Measurements from ENCODE around the gene MRAS. TPM values are rescaled to one million over a fixed set of nuclear protein-coding genes. Genes with fewer than 3 reads are reported as not detected.
"Not testable (repeated sequence)": the region's sequence is repeated elsewhere in the genome, so short reads cannot be mapped to it uniquely, and the experiment has no call there.

The MRAS gene
- total RNA-seq, 1 donor from 2014 or later: not detected

DNA sequence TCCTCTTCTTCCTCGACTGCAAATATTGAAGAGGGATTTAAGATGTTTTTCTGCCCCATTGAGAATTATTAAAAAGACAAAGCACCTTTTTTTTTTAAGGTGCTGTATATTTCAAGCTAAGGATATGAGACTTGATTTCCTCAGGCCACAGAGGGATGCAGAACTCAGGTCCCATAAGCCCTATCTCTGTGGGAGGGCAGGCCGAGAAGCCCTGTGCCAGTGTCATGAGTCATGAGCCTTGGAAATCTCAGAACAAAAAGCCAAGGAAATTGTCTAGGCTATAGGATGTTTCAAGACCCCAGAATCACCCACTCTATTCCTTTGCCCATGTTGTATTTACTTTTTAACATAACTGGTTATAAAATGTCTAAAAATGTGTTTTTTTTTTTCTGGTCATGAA, 93.4 kb downstream of the MRAS start:
- intact Hi-C loops (cut with micrococcal nuclease): no loop called here

DNA sequence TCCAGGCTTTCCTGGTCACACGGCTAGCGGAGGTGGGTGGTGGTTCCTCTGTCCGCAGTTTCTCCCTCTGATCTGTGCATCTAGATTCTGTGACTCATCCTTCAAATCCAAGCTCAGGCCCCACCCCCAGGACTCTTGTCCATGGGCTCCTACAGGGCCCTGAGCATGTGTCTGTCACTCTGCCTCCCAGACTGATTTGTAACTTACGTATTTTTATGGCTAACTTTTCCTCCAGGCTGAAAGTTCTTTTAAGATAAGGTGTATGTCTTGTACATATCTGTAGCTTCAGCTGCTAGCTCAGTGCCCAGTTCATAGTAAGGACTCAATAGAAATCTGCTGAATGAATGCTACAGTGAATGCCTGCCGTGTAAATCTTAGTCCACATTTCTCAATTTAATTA, 94.1 kb downstream of the MRAS start:
- intact Hi-C loops (cut with micrococcal nuclease): no loop called here

GRCh38 chr3:138443091-138443490, 94.7 kb downstream of the MRAS start:
- intact Hi-C loops (cut with micrococcal nuclease): no loop called here

DNA sequence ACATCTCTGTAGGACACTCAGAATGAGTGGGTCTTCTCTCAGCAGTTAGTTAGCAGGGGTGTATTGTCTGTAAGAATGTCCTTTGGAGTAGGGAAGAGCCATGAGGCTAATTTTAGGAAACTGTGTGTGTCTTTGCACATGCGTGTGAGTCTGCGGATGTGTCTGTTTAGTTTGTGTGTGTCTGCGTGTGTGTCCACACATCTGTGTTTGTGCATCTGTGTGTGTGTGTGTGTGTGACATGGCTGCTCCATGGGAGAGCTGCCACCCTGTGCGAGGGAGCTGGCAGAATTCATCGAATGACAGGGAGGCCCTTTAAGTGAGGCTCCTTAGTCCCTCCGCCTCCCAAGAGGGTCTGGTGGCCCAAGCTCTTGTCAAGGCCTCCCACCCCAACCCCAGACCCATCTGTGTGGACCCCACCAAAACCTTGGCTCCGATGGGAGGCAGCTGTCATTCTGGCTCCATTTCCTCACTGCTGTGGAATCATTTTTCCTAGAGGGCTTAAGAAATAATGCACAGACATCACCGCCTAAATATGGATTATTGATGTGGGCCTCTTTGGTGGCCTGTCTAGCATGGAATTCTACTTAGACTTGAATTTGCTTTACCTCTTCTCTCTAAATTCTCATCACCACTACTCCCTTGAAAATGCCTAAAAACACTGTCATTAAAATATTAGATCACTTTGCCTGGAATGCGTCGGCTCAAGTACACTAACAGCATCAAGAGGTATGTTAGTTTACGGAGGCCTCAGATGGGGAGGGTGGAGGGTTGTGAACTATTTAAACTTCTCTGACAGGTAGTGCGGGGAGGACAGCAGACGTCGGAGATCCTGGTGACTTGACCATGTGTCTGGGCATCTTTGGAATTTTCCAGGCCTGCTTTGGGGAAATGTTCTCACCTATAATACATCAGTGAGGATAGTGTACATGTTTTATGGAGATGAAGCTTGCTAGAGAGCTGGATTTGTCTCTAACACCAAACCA, 95.4 kb downstream of the MRAS start:
- intact Hi-C loops (cut with micrococcal nuclease): no loop called here

DNA sequence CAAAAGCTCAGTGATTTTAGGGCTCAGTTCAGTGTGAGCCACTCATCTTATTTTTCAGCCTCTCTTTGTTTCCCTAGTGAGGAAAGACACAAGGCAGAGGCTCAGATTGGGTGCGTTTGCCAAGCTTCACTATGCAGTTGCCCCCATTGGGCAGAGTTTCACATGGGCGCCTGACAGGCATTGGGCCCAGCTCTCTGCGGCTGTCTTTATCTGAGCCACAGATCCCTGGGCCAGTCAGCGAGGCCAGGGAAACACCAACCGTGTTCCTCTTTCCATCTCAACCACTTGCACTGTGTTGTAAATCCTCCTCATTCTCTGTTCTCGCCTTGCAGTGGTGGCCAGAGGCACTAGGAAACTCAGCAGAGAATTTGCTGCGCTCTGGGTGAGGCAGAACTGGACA, 96.9 kb downstream of the MRAS start:
- intact Hi-C loops (cut with micrococcal nuclease): no loop called here

DNA sequence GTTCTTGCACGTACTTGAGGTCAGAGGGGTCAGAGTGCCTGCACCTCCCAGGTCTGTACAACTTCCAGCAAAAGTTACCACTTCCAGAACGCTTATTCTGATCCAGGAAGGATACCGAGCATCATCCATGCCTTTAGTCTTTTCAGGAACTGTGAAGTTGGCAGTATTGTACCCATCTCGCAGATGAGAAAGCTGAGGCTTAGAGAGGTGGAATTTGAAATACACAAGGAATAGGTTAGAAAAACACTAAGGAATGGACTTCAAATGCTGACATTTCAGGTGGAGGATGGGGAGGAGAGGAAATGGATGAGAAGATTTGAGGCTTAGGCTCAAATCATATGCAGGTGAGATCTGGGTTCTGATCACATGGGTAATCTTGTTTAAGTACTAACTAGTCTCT, 97.3 kb downstream of the MRAS start:
- intact Hi-C loops (cut with micrococcal nuclease): no loop called here

DNA sequence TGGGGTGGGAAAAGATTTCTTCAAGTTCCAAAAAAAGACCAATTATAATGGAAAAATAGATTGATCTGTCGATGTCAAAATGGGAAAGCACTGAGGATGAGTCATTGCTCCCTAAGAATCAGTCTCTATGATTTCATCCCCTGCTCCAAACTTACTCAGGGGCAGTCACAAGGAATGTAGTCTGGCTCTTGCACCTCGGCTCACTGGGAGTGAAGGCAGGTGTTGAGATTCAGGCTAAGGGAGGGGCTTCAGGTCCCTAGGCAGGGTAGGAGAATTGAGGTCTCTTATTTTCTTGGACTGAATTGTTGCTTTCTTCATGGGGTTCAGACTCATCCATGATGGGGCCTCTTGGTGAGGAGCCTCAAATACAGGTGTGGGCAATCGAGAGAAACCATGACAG, 100.3 kb downstream of the MRAS start:
- intact Hi-C loops (cut with micrococcal nuclease): no loop called here

- intact Hi-C loops (cut with micrococcal nuclease): no loop called here
Observed at GRCh38 chr3:138449490-138449889, 101.1 kb downstream of the MRAS start.

GRCh38 chr3:138450181-138450580, 101.8 kb downstream of the MRAS start:
- intact Hi-C loops (cut with micrococcal nuclease): no loop called here

GRCh38 chr3:138450704-138451424, 102.5 kb downstream of the MRAS start:
- intact Hi-C loops (cut with micrococcal nuclease): no loop called here

GRCh38 chr3:138451595-138452162, 103.3 kb downstream of the MRAS start:
- intact Hi-C loops (cut with micrococcal nuclease): no loop called here

DNA sequence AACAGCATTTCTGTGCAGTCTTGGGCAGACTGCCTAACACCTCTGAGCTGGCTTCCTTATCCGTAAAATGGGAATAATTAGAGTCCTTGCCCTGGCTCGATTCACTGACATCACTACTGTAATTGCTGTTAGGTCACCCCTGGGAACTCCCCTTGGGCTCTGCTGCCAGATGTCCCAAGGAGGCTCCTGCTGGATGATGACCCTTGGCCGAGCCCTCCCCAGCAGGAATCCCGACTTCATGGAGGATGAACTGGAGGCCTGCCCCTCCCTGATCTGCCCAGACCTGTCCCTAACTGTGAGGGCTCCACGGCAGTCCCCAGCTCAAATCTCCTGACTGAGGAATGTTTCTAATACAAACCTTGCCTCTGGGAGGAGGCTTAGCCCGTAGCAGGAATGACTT, 104.1 kb downstream of the MRAS start:
- intact Hi-C loops (cut with micrococcal nuclease): no loop called here

DNA sequence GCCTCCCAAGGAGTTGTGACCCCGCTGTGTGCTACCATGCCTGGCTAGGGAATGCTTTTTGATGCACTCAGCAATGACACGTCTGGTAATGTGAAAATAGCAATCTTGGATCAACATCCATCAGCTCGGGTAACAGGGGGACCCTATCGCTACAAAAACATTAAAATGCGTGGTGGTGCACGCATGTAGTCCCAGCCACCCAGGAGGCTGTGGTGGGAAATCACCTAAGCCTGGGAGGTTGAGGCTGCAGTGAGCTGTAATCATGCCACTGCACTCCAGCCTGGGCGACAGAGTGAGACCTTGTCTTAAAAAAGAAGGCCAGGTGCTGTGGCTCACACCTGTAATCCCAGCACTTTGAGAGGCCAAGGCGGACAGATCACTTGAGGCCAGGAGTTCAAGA, 105.6 kb downstream of the MRAS start:
- intact Hi-C loops (cut with micrococcal nuclease): not testable (repeated sequence)

Other genes starting within 250 kb of the MRAS start
- 0.15 TPM in 1 of 2 replicates, not detected in the other for gene DZIP1L, start 233.0 kb upstream of the MRAS start, total RNA-seq
- not detected in 2 replicates for gene A4GNT, start 216.2 kb upstream of the MRAS start, total RNA-seq
- gene DBR1, start 173.7 kb upstream of the MRAS start, total RNA-seq: 21.4 and 22.1 TPM in 2 replicates
- gene ARMC8, start 161.3 kb upstream of the MRAS start, total RNA-seq: 45.5 and 57.3 TPM in 2 replicates
- 0.71 TPM in 1 of 2 replicates, not detected in the other for gene NME9, start 18.7 kb upstream of the MRAS start, total RNA-seq
- 0.29 and 0.41 TPM in 2 replicates for gene ESYT3, start 86.0 kb downstream of the MRAS start, total RNA-seq
- 6.5 and 7.4 TPM in 2 replicates for gene CEP70, start 245.7 kb downstream of the MRAS start, total RNA-seq